ENCODE measurements around the gene TRIM40. TPM values are rescaled to one million over a fixed set of nuclear protein-coding genes. Genes with fewer than 3 reads are reported as not detected.

Gene TRIM40
- total and polyA plus RNA-seq, 2 of the 13 experiments (the other 11 are each of a cell fraction or from before 2014, with no cell fraction given): 0.58 TPM; not detected in 1

- TF ChIP-seq PRDM15 (CRISPR knock-in tag; IDR thresholded peaks at IDR 0.05) (no peak), NR1H2 (CRISPR knock-in tag; IDR thresholded peaks at IDR 0.05; ENCODE audit: borderline replicate concordance, low read depth) (no peak), ZBTB42 (CRISPR knock-in tag; IDR thresholded peaks at IDR 0.05) (no peak), KDM2A (CRISPR knock-in tag; IDR thresholded peaks at IDR 0.05; ENCODE audit: borderline replicate concordance, low read depth) (no peak), ZNF605 (CRISPR knock-in tag; IDR thresholded peaks at IDR 0.05) (no peak), SIN3A (IDR thresholded peaks at IDR 0.05; ENCODE audit: borderline replicate concordance, low read depth, low read length) (no peak), ZBTB14 (CRISPR knock-in tag; IDR thresholded peaks at IDR 0.05) (no peak), ZNF773 (CRISPR knock-in tag; IDR thresholded peaks at IDR 0.05; ENCODE audit: borderline replicate concordance) (no peak), AKNA (CRISPR knock-in tag; IDR thresholded peaks at IDR 0.05; ENCODE audit: borderline replicate concordance) (no peak), ZNF503 (CRISPR knock-in tag; IDR thresholded peaks at IDR 0.05) (0 out of 2 replicates have a peak, but pooled peaks have one; percentile 36), ZNF644 (CRISPR knock-in tag; IDR thresholded peaks at IDR 0.05; ENCODE audit: low read depth) (0 out of 2 replicates have a peak, but pooled peaks have one; percentile 54), ZNF124 (CRISPR knock-in tag; IDR thresholded peaks at IDR 0.05) (no peak), ZMYM3 (CRISPR knock-in tag; IDR thresholded peaks at IDR 0.05) (no peak), ATF1 (CRISPR knock-in tag; IDR thresholded peaks at IDR 0.05) (no peak), ZNF772 (CRISPR knock-in tag; IDR thresholded peaks at IDR 0.05) (no peak), GPBP1L1 (CRISPR knock-in tag; IDR thresholded peaks at IDR 0.05) (no peak), MAFK (conservative IDR thresholded peaks at IDR 0.05 in 1 of 2, IDR thresholded peaks at IDR 0.05 in 1 of 2; ENCODE audit: low read length in 2 of 2) (no peak)
These were observed at the start of gene TRIM40 (continued) for GRCh38 chr6:30135757-30136156.

All from HepG2 (cell line).